HFFc6 (cell line): ENCODE results near the gene DBF4B. TPM values are rescaled to one million over a fixed set of nuclear protein-coding genes. Genes with fewer than 3 reads are reported as not detected.

Experiments used
- DNase-seq: peaks from one replicate; pipeline ENCODE4 v3.0.0-alpha.2; 2018
- H3K27ac Mint-ChIP-seq: 2 replicates; pipeline ENCODE4 v1.8.0; 2020; ENCODE audit warnings: mild to moderate bottlenecking, mixed read lengths
- H3K27me3 Mint-ChIP-seq: 2 replicates; pipeline ENCODE4 v1.8.0; 2021; ENCODE audit warnings: mild to moderate bottlenecking, moderate library complexity, mixed read lengths; ENCODE audit not compliant: insufficient read depth
- H3K36me3 Mint-ChIP-seq: 2 replicates; pipeline ENCODE4 v1.8.0; 2021; ENCODE audit warnings: low read depth, mixed read lengths
- H3K4me1 Mint-ChIP-seq: 2 replicates; pipeline ENCODE4 v1.8.0; 2020; ENCODE audit warnings: low read depth, mixed read lengths
- H3K4me3 Mint-ChIP-seq: 2 replicates; pipeline ENCODE4 v1.8.0; 2020; ENCODE audit warnings: mild to moderate bottlenecking, moderate library complexity, mixed read lengths
- H3K9me3 Mint-ChIP-seq: 2 replicates; pipeline ENCODE4 v1.8.0; 2020; ENCODE audit warnings: mild to moderate bottlenecking, mixed read lengths
- CTCF ChIP-seq: fragments of 200-600 bp; sonication (generic); IDR thresholded peaks from 2 replicates; pipeline ENCODE4 v1.5.0; 2021; ENCODE audit warnings: antibody characterized with exemption, mild to moderate bottlenecking
- total RNA-seq, 6 experiments: library from RNA; stranded (reverse); fragmentation: NEBNext Ultra II Directional; extraction: Animal tissue kit (Norgen Biotek cat#: 25700); gene quantifications; 2 replicates in 1 of 6; 3 replicates in 5 of 6; pipeline ENCODE4 v1.2.3, GENCODE V29; 2021

DBF4B gene
- total RNA-seq, 6 experiments from 2014 or later = 5.5 to 11.9 (median 10.8) TPM

DNA sequence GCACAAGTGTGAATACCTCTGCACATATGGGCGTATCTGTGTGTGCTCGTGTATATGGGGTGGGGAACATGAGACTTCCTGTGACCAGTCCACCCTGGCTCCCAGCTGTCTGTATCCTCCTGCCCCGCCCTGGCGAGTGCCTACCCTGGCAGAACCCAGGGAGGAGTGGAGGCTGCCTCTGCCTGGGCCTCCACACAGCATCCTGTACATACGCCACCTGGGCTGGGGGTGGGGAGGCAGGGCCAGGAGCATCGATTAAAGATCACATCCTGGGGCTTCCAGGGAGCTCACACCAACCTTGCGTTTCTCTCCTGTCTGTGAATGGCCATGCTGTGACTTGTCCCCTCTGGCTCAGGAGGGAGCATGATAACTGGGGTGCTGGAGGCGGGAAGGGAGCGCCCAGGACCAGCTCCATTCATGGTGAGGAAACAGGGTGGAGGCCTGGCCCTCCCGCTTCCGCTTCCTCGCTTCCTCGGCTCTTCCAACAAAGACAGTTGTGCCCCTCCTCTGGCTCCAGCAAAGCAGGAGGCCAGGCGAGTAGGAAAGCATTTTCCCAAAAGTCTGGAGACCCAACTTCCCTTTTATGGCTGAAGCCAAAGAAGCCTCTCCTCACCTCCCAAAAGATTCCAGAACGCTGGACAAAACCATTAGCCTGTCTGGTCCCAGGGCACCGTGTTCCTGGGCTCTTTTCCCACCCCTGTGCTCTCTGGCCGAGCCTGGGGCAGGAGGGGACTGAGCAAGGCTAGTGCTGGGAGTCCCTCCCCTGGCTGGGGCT is 73.3 kb downstream of the DBF4B start:
- DNase-seq = no peak
- Mint-ChIP-seq H3K27ac (no peak overlapping the region), H3K4me3 (no peak overlapping the region), H3K9me3 (no peaks in the 10 kb centered on the region), H3K27me3 (peaks cover 2% of the 10 kb centered on the region; the same call in 1 of the 2 replicates), H3K36me3 (no peaks in the 10 kb centered on the region), H3K4me1 (no peaks in the 10 kb centered on the region)
- TF ChIP-seq CTCF = no peak

DNA sequence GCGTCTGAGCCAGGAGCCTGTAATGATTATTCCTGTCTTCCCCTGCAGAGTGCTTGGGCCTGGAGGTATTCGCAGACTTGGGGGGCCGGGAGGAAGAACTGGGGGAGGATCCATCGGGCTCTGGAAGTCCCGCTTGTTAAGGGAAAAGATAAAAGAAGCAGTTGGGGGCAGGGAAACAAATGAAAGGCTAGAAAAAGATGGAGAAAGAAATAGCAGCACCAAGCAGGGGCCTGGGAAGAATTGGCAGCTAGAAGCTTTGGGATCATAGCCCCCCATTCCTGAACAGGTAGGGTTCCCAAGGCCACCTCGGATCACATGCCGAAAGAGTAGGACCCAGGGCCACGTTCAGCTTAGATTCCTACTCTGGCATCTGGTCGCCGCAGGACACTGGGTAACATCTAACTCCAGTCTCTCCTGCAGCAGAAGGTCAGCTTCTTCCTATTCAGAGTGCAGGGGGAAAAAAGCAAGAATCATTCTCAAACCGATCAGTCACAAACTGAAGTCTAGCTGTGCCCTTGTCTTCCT is 73.9 kb downstream of the DBF4B start:
- TF ChIP-seq CTCF = no peak
- peaks cover 4% of the 10 kb centered on the region for H3K27me3 Mint-ChIP-seq
- H3K4me3 Mint-ChIP-seq = no peak overlapping the region
- DNase-seq = no peak
- no peak overlapping the region for H3K27ac Mint-ChIP-seq
- no peaks in the 10 kb centered on the region for H3K36me3 Mint-ChIP-seq
- H3K4me1 Mint-ChIP-seq = no peaks in the 10 kb centered on the region
- H3K9me3 Mint-ChIP-seq = no peaks in the 10 kb centered on the region

DNA sequence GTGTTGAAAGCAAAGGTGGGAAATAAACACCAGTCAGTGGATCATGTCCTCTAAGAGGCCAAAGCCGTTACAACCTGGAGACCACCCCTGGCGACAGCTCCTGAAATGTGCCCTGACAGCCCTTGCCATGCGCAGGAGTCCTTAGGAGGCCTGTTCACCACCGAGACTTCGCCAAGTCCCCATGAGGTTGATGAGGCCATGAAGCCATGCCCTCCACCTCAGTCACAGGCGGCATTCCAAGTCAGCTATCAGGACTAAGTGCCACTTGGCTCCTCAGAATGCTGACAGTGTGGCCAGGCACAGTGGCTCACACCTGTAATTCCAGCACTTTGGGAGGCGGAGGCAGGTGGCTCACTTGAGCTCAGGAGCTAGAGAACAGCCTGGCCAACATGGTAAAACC is 77.5 kb downstream of the DBF4B start:
- DNase-seq = no peak
- Mint-ChIP-seq H3K9me3 (no peaks in the 10 kb centered on the region), H3K4me1 (no peaks in the 10 kb centered on the region), H3K27ac (no peak overlapping the region), H3K4me3 (no peak overlapping the region), H3K27me3 (peaks cover 5% of the 10 kb centered on the region), H3K36me3 (no peaks in the 10 kb centered on the region)
- TF ChIP-seq CTCF = no peak

- no peaks in the 10 kb centered on the region for H3K4me1 Mint-ChIP-seq
- H3K4me3 Mint-ChIP-seq = no peak overlapping the region
- H3K36me3 Mint-ChIP-seq = no peaks in the 10 kb centered on the region
- no peaks in the 10 kb centered on the region for H3K9me3 Mint-ChIP-seq
- H3K27me3 Mint-ChIP-seq = peaks cover 5% of the 10 kb centered on the region
- DNase-seq = no peak
- no peak for TF ChIP-seq CTCF
- H3K27ac Mint-ChIP-seq = no peak overlapping the region
Observed at GRCh38 chr17:44786551-44787081, 78.2 kb downstream of the DBF4B start.

DNA sequence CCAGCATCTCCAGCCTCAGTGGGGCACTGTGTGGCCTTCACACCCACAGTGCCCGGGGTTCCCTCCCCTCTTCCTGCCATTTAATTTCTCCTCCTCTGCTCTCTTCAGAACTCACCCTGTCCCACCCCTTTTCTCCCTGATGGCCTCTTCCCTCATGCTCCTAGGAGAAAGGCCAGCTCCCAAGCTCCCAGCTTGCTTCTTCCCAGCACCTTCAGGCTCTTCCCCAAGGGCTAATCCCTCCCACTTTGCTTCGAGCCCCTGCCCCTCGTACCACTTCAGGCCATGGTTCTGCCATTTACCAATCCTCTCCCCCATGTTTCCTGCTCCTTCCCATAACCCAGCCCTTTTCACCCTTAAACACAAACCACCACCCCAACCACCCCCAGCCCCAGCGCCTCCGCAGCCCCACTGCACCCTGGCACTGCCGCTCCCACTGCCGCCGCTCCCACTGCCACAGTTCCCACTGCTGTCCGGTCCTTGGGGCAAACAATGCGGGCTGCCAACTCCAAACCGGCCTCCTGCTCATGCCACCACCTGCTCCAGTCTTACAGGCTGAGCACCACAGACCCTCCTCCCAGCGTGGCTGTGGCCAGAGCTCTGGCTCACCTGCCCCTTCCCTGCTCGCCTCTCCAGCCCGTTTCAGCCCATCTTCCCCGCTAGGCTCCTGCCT is 78.9 kb downstream of the DBF4B start:
- no peaks in the 10 kb centered on the region for H3K9me3 Mint-ChIP-seq
- peaks cover 5% of the 10 kb centered on the region for H3K27me3 Mint-ChIP-seq
- H3K27ac Mint-ChIP-seq = no peak overlapping the region
- H3K4me3 Mint-ChIP-seq = no peak overlapping the region
- TF ChIP-seq CTCF = no peak
- no peak for DNase-seq
- peaks cover 6% of the 10 kb centered on the region for H3K4me1 Mint-ChIP-seq
- H3K36me3 Mint-ChIP-seq = no peaks in the 10 kb centered on the region
